ENCODE results near the gene ZNF530. TPM values are rescaled to one million over a fixed set of nuclear protein-coding genes. Genes with fewer than 3 reads are reported as not detected.

Gene ZNF530
- total RNA-seq, 3 donors from 2014 or later: 4.7 to 7.7 (median 4.9) TPM

- Mint-ChIP-seq H3K9me3 (peaks cover 46% of the 10 kb centered on the region), H3K36me3 (ENCODE audit: insufficient read depth) (peaks cover 35% of the 10 kb centered on the region), H3K27me3 (ENCODE audit: low read depth) (no peaks in the 10 kb centered on the region), H3K4me3 (no peak overlapping the region), H3K4me1 (ENCODE audit: low read depth) (peaks cover 22% of the 10 kb centered on the region)
- no peak for ATAC-seq
- DNase-seq: no peak
Observed at GRCh38 chr19:57583104-57583520, 16.6 kb upstream of the ZNF530 start.

GRCh38 chr19:57583521-57584416 is 15.9 kb upstream of the ZNF530 start, which contains the start of gene ZIK1:
ZIK1 (plus strand) TSS chr19:57584145; CDS start chr19:57584357, 212 bp downstream.
- H3K36me3 Mint-ChIP-seq (ENCODE audit: insufficient read depth): peaks cover 41% of the 10 kb centered on the region
- H3K9me3 Mint-ChIP-seq: peaks cover 51% of the 10 kb centered on the region
- DNase-seq (peak; percentile 82), ATAC-seq (peak; percentile 92)
- no peaks in the 10 kb centered on the region for H3K27me3 Mint-ChIP-seq (ENCODE audit: low read depth)
- H3K4me1 Mint-ChIP-seq (ENCODE audit: low read depth): peaks cover 20% of the 10 kb centered on the region
- H3K4me3 Mint-ChIP-seq: peak within 1 kb of the TSS; percentile 95

- peaks cover 68% of the 10 kb centered on the region for H3K9me3 Mint-ChIP-seq
- H3K4me1 Mint-ChIP-seq (ENCODE audit: low read depth): peaks cover 17% of the 10 kb centered on the region
- no peak for DNase-seq
- peaks cover 72% of the 10 kb centered on the region for H3K36me3 Mint-ChIP-seq (ENCODE audit: insufficient read depth)
- H3K4me3 Mint-ChIP-seq: no peak overlapping the region
- ATAC-seq: no peak
- no peaks in the 10 kb centered on the region for H3K27me3 Mint-ChIP-seq (ENCODE audit: low read depth)
Observed at GRCh38 chr19:57587529-57587928, 12.2 kb upstream of the ZNF530 start.

- H3K27me3 Mint-ChIP-seq (ENCODE audit: low read depth): no peaks in the 10 kb centered on the region
- H3K4me3 Mint-ChIP-seq: peak overlapping the region; percentile 87
- H3K9me3 Mint-ChIP-seq: peaks cover 23% of the 10 kb centered on the region
- peaks cover 35% of the 10 kb centered on the region for H3K36me3 Mint-ChIP-seq (ENCODE audit: insufficient read depth)
- peaks cover 19% of the 10 kb centered on the region for H3K4me1 Mint-ChIP-seq (ENCODE audit: low read depth)
- no peak for ATAC-seq
- no peak for DNase-seq
Observed at GRCh38 chr19:57599377-57599760, 316 bp upstream of the ZNF530 start.

GRCh38 chr19:57606931-57607330 is 7.2 kb downstream of the ZNF530 start:
- peaks cover 40% of the 10 kb centered on the region for H3K9me3 Mint-ChIP-seq
- DNase-seq: no peak
- H3K4me3 Mint-ChIP-seq: no peak overlapping the region

GRCh38 chr19:57611113-57611512 is 11.4 kb downstream of the ZNF530 start:
- no peak overlapping the region for H3K4me3 Mint-ChIP-seq
- no peak for ATAC-seq
- H3K9me3 Mint-ChIP-seq: peaks cover 33% of the 10 kb centered on the region

More at GRCh38 chr19:57606931-57607330, 7.2 kb downstream of the ZNF530 start:
- Mint-ChIP-seq H3K27me3 (ENCODE audit: low read depth) (no peaks in the 10 kb centered on the region), H3K4me1 (ENCODE audit: low read depth) (no peaks in the 10 kb centered on the region), H3K36me3 (ENCODE audit: insufficient read depth) (peaks cover 57% of the 10 kb centered on the region)
- no peak for ATAC-seq

GRCh38 chr19:57613941-57614743 is 14.5 kb downstream of the ZNF530 start, which contains the start of gene ZNF134:
ZNF134 (plus strand) TSS chr19:57614242; CDS start chr19:57619469, 5,227 bp downstream.
- peak; percentile 100 for ATAC-seq
- Mint-ChIP-seq H3K4me1 (ENCODE audit: low read depth) (peaks cover 27% of the 10 kb centered on the region), H3K36me3 (ENCODE audit: insufficient read depth) (peaks cover 46% of the 10 kb centered on the region), H3K27me3 (ENCODE audit: low read depth) (no peaks in the 10 kb centered on the region), H3K4me3 (peak within 1 kb of the TSS; percentile 92), H3K9me3 (peaks cover 45% of the 10 kb centered on the region)
- peak; percentile 84 for DNase-seq

More at GRCh38 chr19:57611113-57611512, 11.4 kb downstream of the ZNF530 start:
- no peaks in the 10 kb centered on the region for H3K27me3 Mint-ChIP-seq (ENCODE audit: low read depth)
- H3K4me1 Mint-ChIP-seq (ENCODE audit: low read depth): peaks cover 18% of the 10 kb centered on the region
- H3K36me3 Mint-ChIP-seq (ENCODE audit: insufficient read depth): peaks cover 36% of the 10 kb centered on the region
- DNase-seq: no peak

GRCh38 chr19:57615346-57615745 is 15.7 kb downstream of the ZNF530 start:
- ATAC-seq (no peak), DNase-seq (no peak)
- H3K9me3 Mint-ChIP-seq: peaks cover 54% of the 10 kb centered on the region
- peaks cover 27% of the 10 kb centered on the region for H3K4me1 Mint-ChIP-seq (ENCODE audit: low read depth)
- H3K27me3 Mint-ChIP-seq (ENCODE audit: low read depth): no peaks in the 10 kb centered on the region
- H3K4me3 Mint-ChIP-seq: peak overlapping the region; percentile 92
- peaks cover 58% of the 10 kb centered on the region for H3K36me3 Mint-ChIP-seq (ENCODE audit: insufficient read depth)

GRCh38 chr19:57620673-57621348 is 21.1 kb downstream of the ZNF530 start:
- Mint-ChIP-seq H3K27me3 (ENCODE audit: low read depth) (no peaks in the 10 kb centered on the region), H3K4me1 (ENCODE audit: low read depth) (peaks cover 8% of the 10 kb centered on the region), H3K36me3 (ENCODE audit: insufficient read depth) (peaks cover 82% of the 10 kb centered on the region), H3K4me3 (no peak overlapping the region), H3K9me3 (peaks cover 62% of the 10 kb centered on the region)
- ATAC-seq (no peak), DNase-seq (no peak)

GRCh38 chr19:57623091-57623490 is 23.4 kb downstream of the ZNF530 start:
- peaks cover 57% of the 10 kb centered on the region for H3K9me3 Mint-ChIP-seq
- H3K4me3 Mint-ChIP-seq: no peak overlapping the region
- H3K36me3 Mint-ChIP-seq (ENCODE audit: insufficient read depth): peaks cover 61% of the 10 kb centered on the region
- H3K27me3 Mint-ChIP-seq (ENCODE audit: low read depth): no peaks in the 10 kb centered on the region
- ATAC-seq: no peak
- no peak for DNase-seq
- H3K4me1 Mint-ChIP-seq (ENCODE audit: low read depth): no peaks in the 10 kb centered on the region

- H3K4me1 Mint-ChIP-seq (ENCODE audit: low read depth): peaks cover 23% of the 10 kb centered on the region
- DNase-seq (peak; percentile 80), ATAC-seq (peak; percentile 100)
- peak within 1 kb of the TSS; percentile 87 for H3K4me3 Mint-ChIP-seq
- H3K27me3 Mint-ChIP-seq (ENCODE audit: low read depth): no peaks in the 10 kb centered on the region
- H3K9me3 Mint-ChIP-seq: peaks cover 38% of the 10 kb centered on the region
- peaks cover 38% of the 10 kb centered on the region for H3K36me3 Mint-ChIP-seq (ENCODE audit: insufficient read depth)
Observed at GRCh38 chr19:57632987-57633831, 33.5 kb downstream of the ZNF530 start, which contains the start of gene ZNF211. ZNF211 (plus strand) TSS chr19:57633168; CDS start chr19:57633347, 179 bp downstream.

GRCh38 chr19:57633832-57634131 is 34.1 kb downstream of the ZNF530 start:
- peak overlapping the region; percentile 87 for H3K4me3 Mint-ChIP-seq
- no peaks in the 10 kb centered on the region for H3K27me3 Mint-ChIP-seq (ENCODE audit: low read depth)
- no peak for ATAC-seq
- DNase-seq: no peak
- H3K36me3 Mint-ChIP-seq (ENCODE audit: insufficient read depth): peaks cover 43% of the 10 kb centered on the region
- H3K4me1 Mint-ChIP-seq (ENCODE audit: low read depth): peaks cover 23% of the 10 kb centered on the region
- H3K9me3 Mint-ChIP-seq: peaks cover 38% of the 10 kb centered on the region

- Mint-ChIP-seq H3K4me3 (no peak overlapping the region), H3K4me1 (ENCODE audit: low read depth) (peaks cover 23% of the 10 kb centered on the region), H3K27me3 (ENCODE audit: low read depth) (no peaks in the 10 kb centered on the region), H3K36me3 (ENCODE audit: insufficient read depth) (peaks cover 79% of the 10 kb centered on the region), H3K9me3 (peaks cover 60% of the 10 kb centered on the region)
- DNase-seq (no peak), ATAC-seq (no peak)
Observed at GRCh38 chr19:57637379-57637778, 37.7 kb downstream of the ZNF530 start.

All from activated T-cell treated with anti-CD3 and anti-CD28 coated beads, Interleukin-2, amount 50 U/mL, for 4 hours (primary cell).